ENCODE results near the gene PDPK1.

PDPK1 gene

GRCh38 chr16:2585651-2586081 is 47.8 kb downstream of the PDPK1 start:
- H3K4me3 ChIP-seq (ENCODE audit: low read depth, low read length), result no peak overlapping the region
- no peak for DNase-seq (ENCODE audit: low read depth)
- TF ChIP-seq MYC (IDR thresholded peaks at IDR 0.05; ENCODE audit: low read depth, low read length) (no peak), MAX (IDR thresholded peaks at IDR 0.05; ENCODE audit: low read depth, low read length) (no peak), POLR2A (IDR thresholded peaks at IDR 0.05; ENCODE audit: extremely low read depth, insufficient read length) (no peak), CTCF (IDR thresholded peaks at IDR 0.05; ENCODE audit: low read depth, low read length) (no peak)

- no peak overlapping the region for H3K4me3 ChIP-seq (ENCODE audit: low read depth, low read length)
- DNase-seq (ENCODE audit: low read depth), result no peak
- TF ChIP-seq CTCF (IDR thresholded peaks at IDR 0.05; ENCODE audit: low read depth, low read length) (peak; percentile 32), POLR2A (IDR thresholded peaks at IDR 0.05; ENCODE audit: extremely low read depth, insufficient read length) (no peak)
Observed at GRCh38 chr16:2586241-2586640, 48.4 kb downstream of the PDPK1 start.

- no peak for DNase-seq (ENCODE audit: low read depth)
- TF ChIP-seq CTCF (IDR thresholded peaks at IDR 0.05; ENCODE audit: low read depth, low read length), result no peak
- no peak for TF ChIP-seq MAX (IDR thresholded peaks at IDR 0.05; ENCODE audit: low read depth, low read length)
- TF ChIP-seq POLR2A (IDR thresholded peaks at IDR 0.05; ENCODE audit: extremely low read depth, insufficient read length), result no peak
- TF ChIP-seq MYC (IDR thresholded peaks at IDR 0.05; ENCODE audit: low read depth, low read length), result no peak
- no peak overlapping the region for H3K4me3 ChIP-seq (ENCODE audit: low read depth, low read length)
Observed at GRCh38 chr16:2586901-2587480, 49.2 kb downstream of the PDPK1 start.

GRCh38 chr16:2587891-2588565 is 50.2 kb downstream of the PDPK1 start:
- H3K4me3 ChIP-seq (ENCODE audit: low read depth, low read length), result no peak overlapping the region
- TF ChIP-seq POLR2A (IDR thresholded peaks at IDR 0.05; ENCODE audit: extremely low read depth, insufficient read length), result no peak
- no peak for TF ChIP-seq CTCF (IDR thresholded peaks at IDR 0.05; ENCODE audit: low read depth, low read length)
- no peak for TF ChIP-seq MYC (IDR thresholded peaks at IDR 0.05; ENCODE audit: low read depth, low read length)
- TF ChIP-seq MAX (IDR thresholded peaks at IDR 0.05; ENCODE audit: low read depth, low read length), result no peak
- DNase-seq (ENCODE audit: low read depth), result no peak

- H3K4me3 ChIP-seq (ENCODE audit: low read depth, low read length), result no peak overlapping the region
- no peak for TF ChIP-seq MYC (IDR thresholded peaks at IDR 0.05; ENCODE audit: low read depth, low read length)
- no peak for TF ChIP-seq CTCF (IDR thresholded peaks at IDR 0.05; ENCODE audit: low read depth, low read length)
- no peak for DNase-seq (ENCODE audit: low read depth)
Observed at GRCh38 chr16:2591476-2592240, 53.8 kb downstream of the PDPK1 start.

All from NB4 (cell line).